Kidney epithelial cell (primary cell): Measurements from ENCODE around the gene TSPO2. TPM values are rescaled to one million over a fixed set of nuclear protein-coding genes. Genes with fewer than 3 reads are reported as not detected.

Source experiments
- DNase-seq: peaks from one replicate; pipeline ENCODE4 v3.0.0-alpha.2; 2010; ENCODE audit warnings: low read depth
- H3K27me3 ChIP-seq: 2 replicates; pipeline ENCODE4 v1.6.0; 2011; ENCODE audit warnings: low read length; ENCODE audit not compliant: control insufficient read depth, insufficient read depth
- H3K36me3 ChIP-seq: 2 replicates; pipeline ENCODE4 v1.5.1; 2011; ENCODE audit warnings: low read length; ENCODE audit not compliant: control insufficient read depth, insufficient read depth
- H3K4me3 ChIP-seq: 2 replicates; pipeline ENCODE4 v1.5.1; 2011; ENCODE audit warnings: low read depth, mild to moderate bottlenecking, control low read depth, low read length
- total RNA-seq: library from RNA; depleted of rRNA; stranded (reverse); fragments of >200 nt; gene quantifications from 2 replicates; pipeline ENCODE4 v1.2.3, GENCODE V29; 2015
- TF ChIP-seq, protein P1 (sequence below): IDR thresholded peaks from 2 replicates; pipeline ENCODE4 v1.5.1; 2011; ENCODE audit warnings: mild to moderate bottlenecking, moderate library complexity, low read length, control low read depth, inconsistent platforms; ENCODE audit not compliant: insufficient read depth, poor library complexity, severe bottlenecking

TSPO2 gene
- total RNA-seq, 1 donor from 2014 or later: not detected

DNA sequence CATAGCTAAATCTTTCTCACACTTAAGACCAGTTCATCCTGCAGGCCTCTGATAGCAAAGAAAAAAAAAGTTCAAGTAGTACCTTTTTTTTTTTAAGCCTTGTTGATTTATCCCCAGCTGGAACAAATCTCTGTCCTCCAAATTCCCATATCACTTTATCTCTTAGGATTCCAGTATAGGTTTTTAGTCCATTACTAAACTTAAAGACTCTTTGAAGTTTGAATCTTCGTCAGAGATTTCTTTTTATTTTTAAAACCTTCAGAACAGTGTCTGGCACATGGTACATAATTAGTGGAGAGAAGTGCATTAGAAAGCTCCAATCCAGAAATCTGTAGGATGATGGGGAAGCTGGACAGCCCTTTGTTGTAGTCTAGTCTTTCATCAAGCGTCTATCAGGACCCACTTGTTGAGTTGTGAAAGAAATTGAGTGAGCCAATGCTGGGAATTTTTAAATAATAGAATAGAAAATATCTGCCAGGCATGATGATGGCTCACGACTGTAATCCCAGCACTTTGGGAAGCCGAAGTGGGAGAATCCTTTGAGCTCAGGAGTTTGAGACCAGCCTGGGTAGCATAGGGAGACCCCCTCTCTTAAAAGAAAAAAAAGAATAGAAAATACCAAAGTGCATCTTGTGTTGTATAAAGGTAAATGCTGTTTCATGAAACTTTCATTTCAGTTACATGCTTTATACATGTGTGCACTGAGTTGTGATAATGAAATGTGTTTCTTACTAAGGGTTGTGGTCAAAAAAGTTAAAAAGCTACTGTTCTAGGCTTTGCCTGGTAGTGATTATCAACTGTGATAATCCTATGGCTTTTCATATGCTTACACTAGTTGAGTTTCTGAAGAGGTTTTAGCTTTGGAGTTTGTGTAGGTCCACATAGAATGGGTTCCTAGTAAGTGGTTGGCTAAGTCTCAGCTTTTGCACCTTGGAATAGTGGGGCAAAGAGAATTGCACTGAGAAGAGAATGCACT lies 33.7 kb downstream of the TSPO2 start:
- no peaks in the 10 kb centered on the region for H3K27me3 ChIP-seq
- TF ChIP-seq, protein P1, sequence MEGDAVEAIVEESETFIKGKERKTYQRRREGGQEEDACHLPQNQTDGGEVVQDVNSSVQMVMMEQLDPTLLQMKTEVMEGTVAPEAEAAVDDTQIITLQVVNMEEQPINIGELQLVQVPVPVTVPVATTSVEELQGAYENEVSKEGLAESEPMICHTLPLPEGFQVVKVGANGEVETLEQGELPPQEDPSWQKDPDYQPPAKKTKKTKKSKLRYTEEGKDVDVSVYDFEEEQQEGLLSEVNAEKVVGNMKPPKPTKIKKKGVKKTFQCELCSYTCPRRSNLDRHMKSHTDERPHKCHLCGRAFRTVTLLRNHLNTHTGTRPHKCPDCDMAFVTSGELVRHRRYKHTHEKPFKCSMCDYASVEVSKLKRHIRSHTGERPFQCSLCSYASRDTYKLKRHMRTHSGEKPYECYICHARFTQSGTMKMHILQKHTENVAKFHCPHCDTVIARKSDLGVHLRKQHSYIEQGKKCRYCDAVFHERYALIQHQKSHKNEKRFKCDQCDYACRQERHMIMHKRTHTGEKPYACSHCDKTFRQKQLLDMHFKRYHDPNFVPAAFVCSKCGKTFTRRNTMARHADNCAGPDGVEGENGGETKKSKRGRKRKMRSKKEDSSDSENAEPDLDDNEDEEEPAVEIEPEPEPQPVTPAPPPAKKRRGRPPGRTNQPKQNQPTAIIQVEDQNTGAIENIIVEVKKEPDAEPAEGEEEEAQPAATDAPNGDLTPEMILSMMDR: no peak
- DNase-seq: no peak
- H3K36me3 ChIP-seq: peaks cover 2% of the 10 kb centered on the region
- no peak overlapping the region for H3K4me3 ChIP-seq

DNA sequence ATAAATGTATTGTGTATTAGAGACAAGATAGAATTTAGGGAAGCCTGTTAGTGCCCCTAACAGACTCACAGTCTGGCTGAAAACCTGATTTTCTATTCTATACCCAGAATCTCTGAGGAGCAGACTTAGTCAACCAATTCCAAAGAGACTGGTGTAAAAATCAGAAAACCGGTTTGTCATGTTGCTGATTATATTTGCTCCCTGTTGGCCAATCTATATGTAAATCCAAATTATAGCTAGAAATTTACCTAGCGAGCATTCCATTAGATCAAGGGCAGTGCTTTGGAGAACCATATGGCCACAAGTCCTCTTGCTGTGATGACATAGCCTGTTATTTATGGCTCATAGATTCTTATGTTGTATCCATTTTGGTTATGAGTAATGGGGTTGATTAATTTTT lies 35.3 kb downstream of the TSPO2 start:
- H3K27me3 ChIP-seq: no peaks in the 10 kb centered on the region
- peaks cover 2% of the 10 kb centered on the region for H3K36me3 ChIP-seq
- TF ChIP-seq, protein P1: no peak
- no peak for DNase-seq
- H3K4me3 ChIP-seq: no peak overlapping the region

DNA sequence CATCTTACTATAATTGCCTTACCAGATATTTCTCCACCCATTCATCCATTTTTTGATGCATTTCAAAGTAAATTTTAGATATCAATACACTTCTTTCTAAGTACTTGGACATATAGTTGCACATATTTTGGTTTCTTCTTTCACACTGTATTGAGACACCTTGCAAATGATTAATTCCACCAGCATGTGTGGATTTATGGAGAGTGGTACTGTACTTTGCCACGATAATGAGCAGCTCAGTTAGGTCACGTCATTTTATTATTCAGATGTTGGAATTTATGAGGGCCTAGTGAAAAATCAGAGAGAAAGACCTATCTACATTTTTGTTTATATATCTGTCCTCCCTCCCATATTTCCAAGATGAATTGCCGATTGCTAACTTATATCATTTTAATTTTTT lies 35.8 kb downstream of the TSPO2 start:
- H3K36me3 ChIP-seq: peaks cover 2% of the 10 kb centered on the region
- no peak overlapping the region for H3K4me3 ChIP-seq
- TF ChIP-seq, protein P1: no peak
- no peaks in the 10 kb centered on the region for H3K27me3 ChIP-seq
- no peak for DNase-seq

DNA sequence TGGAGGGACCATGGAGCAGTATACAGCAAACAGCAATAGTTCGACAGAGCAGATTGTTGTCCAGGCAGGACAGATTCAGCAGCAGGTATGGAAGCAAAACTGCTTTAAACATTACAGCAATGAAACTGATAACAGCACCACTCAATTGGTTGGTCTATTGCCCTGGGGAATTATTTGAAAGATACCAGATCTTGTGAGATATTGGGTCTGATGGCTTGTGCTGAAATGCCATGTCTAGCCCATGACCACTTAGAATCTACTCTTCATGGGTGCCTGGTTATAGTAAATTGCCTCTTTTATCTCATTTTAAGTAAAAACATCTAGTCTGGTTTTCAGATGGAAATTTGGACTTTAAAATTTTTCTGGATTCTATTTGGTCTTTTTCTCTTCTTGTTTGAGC lies 36.8 kb downstream of the TSPO2 start:
- no peak for DNase-seq
- TF ChIP-seq, protein P1: no peak
- Histone ChIP-seq H3K4me3 (no peak overlapping the region), H3K27me3 (no peaks in the 10 kb centered on the region), H3K36me3 (peaks cover 2% of the 10 kb centered on the region)

DNA sequence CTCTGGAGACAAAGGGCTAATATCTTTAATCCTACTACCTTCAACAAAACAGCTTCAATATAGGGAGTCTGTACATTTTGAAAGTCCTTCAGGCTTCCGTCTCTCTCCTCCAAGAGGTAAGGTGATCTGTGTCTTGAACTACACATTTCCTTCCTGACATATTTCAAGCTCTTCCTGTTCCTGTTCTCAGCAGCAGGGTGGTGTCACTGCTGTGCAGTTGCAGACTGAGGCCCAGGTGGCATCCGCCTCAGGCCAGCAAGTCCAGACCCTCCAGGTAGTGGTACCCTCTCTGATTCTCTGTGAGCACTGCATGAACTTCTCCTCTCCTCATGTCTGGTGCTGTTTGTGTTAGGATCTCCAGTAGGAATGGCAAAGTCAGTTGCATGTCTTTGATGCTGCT lies 38.4 kb downstream of the TSPO2 start:
- no peak for DNase-seq
- TF ChIP-seq, protein P1: no peak
- H3K4me3 ChIP-seq: no peak overlapping the region
- H3K36me3 ChIP-seq: peaks cover 2% of the 10 kb centered on the region
- H3K27me3 ChIP-seq: no peaks in the 10 kb centered on the region
